GM21528 (cell line): Measurements from ENCODE around the gene CIDEB.
"Not testable (repeated sequence)": the region's sequence is repeated elsewhere in the genome, so short reads cannot be mapped to it uniquely, and the experiment has no call there.

Experiments used
- ATAC-seq: cut with Tn5 transposase; IDR thresholded peaks from one replicate; pipeline ENCODE4 v1.9.1; 2021; ENCODE audit warnings: mild to moderate bottlenecking, moderate library complexity; ENCODE audit not compliant: unreplicated experiment, low FRiP score

CIDEB gene, protein sequence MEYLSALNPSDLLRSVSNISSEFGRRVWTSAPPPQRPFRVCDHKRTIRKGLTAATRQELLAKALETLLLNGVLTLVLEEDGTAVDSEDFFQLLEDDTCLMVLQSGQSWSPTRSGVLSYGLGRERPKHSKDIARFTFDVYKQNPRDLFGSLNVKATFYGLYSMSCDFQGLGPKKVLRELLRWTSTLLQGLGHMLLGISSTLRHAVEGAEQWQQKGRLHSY

DNA sequence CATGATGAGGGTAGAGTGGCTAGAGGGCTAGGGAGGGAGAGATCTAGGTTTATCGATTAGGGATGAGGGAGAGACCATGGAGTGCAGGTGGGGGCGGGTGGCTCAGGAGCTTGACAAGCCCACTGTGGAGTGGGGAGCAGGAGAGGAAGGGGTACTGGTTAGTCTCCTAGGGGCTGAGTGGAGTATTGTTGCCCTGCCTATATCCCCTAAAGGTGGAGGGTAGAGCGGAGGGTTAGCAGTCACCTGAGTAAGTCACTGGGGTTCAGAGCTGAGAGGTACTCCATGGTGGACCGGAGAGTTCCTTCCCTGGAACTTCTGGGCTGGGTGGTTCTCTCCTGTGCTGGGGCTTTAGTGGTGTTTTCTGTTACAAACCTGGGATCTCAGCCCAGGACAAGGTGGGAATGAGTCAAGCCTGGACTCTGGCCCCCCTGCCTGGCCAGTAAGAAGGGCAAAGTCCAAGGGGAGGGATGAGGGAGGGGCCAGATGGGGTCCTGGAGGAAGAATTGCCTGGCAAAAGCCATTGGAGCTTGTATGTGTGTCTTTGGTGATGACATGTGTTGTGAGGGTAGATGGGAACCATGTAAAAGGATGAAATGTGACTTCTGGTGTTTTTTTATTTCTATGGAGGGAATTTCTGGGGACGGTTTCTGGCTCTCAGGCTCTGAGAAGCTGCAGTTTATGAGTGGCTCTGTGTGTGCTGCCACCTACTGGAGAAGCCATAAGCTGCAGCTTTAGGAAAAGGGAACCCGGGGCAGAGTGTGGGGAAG, at the start of gene CIDEB:
TSS of gene CIDEB (minus strand) at position 403 of the 767 bp plus-strand sequence. CDS start at position 284, 119 bp downstream.
- ATAC-seq, result no peak

DNA sequence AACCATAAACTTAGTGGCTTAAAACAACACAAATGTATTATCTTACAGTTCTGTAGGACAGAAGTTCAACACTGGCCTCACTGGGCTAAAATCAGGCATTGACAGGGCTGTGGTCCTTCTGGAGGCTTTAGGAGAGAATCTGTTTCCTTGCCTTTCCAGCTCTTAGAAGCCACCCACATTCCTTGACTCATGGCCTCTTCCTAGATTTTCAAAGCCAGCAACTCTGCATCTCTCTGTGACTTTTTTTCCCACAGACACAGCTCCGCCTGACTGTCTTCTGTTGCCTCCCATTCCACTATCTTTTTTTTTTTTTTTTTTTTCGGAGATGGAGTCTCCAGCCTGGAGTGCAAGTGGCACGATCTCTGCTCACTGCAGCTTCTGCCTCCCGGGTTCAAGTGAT, 48.4 kb upstream of the CIDEB start:
- no peak for ATAC-seq

DNA sequence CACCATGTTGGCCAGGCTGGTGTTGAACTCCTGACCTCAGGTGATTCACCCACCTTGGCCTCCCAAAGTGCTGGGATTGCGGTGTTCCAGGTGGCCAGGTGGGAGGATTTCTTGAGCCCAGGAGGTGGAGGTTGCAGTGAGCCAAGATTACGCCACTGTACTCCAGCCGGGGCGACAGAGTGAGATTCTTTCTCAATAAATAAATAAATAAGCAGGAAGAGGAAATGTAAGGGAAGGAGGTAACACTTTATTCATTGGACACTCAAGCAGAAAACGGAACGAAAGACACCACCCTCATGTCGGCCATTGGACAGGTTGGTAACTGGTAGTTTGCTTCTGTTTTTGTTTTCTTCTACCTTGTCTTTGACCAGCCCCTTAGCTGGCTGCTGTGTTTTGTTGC, 47.2 kb upstream of the CIDEB start:
- no peak for ATAC-seq

DNA sequence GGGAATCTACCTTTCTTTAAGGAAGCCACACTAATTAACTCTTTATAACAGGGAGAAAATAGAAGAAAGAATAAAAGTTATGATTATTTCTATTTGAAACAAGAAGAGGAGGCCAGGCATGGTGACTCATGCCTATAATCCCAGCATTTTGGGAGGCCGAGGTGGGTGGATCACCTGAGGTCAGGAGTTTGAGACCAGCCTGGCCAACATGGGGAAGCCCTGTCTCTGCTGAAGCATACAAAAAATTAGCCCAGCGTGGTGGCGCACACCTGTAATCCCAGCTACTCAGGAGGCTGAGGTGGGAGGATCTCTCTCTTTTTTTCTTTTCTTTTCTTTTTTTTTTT, 46.7 kb upstream of the CIDEB start:
- ATAC-seq, result not testable (repeated sequence)

DNA sequence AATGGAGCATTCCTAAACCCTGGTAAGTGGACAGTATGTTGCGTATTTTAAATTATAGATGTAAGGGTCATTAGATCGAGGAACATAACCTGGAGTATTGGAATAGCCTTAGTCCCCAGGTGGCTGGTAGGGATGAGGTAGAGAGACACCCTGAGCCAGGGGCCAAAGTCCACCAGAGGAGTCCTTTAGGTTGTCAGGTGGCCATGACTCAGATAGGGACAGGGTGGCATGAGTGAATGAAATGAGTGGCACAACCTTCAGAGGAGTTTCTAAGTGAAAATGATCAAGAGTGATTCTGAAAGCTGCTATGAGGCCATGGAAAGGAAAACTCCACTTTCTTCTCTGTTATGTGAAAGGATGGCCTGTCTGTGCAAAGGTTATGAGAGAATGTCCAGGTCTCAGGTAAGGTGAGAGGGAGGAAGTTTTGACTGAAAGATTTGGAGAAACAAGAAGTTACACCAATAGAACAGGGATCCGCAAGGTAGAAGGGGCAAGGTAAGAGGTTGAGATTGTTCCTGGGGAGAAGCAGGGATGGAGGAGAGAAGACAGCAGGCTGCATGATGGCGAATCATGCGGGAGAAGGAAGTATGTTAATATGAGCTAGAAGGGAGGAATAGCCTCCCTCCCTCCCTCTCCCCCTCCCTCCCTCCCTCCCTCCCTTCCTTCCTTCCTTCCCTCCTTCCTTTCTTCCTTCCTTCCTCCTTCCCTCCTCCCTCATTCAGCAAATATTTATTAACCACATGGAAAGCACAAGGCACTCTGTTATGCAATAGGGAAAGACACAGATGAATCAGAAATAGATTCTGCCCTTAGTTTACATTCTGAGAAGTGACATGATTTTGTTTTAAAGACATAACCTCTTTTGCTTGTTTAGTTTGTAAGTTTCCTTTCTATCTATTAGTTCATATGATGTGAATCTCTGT, 46.0 kb upstream of the CIDEB start:
- no peak for ATAC-seq

DNA sequence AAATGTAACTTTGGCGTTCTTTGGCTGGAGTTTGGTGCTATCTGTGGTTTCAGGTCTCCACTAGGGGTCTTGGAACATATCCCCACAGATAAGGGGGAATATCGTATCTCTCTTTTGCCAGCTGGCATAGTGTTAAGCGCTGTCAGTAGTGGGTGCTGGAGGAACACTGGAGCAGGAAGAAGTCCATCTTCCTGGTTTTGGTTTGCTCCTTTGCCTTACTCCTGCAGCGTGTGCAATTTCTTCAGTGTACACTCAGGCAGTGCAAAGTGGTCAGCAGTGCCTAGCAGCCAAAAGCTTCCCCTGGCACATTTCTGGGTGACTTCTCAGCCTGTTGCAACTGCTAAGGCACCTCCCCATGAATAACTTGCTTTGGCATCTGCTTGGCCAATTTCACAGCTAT, 43.7 kb upstream of the CIDEB start:
- no peak for ATAC-seq

DNA sequence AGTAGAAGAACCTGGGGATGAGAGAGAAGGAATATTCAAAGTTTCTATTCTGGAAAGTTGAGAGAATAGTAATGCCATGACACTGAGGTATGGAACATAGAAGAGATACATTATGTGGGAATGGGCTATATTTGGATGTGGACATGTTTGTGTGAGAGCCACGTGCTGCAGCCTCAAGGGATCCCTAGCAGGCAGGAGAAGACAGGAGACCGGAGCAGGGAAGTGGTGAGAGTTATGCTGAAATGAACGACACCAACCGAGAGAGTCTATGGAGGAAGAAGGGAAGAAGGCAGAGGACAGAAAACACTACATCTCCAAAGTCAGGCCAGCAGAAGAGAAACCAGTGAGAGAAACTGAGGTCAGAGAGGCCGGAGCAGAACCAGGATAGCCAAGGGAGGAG, 42.0 kb upstream of the CIDEB start:
- no peak for ATAC-seq

DNA sequence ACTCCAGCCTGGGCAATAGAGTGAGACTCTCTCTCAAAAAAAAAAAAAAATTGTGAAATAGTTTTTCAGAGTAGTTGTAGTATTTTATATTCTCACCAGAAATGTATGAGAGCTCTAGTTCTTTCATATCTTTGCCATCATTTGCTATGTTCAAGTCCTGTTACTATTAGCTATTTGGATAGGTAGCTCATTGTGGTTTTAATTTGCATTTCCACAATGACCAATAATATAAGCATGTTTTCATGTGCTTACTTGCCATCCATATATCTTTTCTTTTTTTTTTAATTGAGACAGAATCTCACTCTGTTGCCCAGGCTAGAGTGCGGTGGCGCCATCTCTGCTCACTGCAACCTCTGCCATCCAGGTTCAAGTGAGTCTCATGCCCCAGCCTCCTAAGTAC, 40.4 kb upstream of the CIDEB start:
- no peak for ATAC-seq

DNA sequence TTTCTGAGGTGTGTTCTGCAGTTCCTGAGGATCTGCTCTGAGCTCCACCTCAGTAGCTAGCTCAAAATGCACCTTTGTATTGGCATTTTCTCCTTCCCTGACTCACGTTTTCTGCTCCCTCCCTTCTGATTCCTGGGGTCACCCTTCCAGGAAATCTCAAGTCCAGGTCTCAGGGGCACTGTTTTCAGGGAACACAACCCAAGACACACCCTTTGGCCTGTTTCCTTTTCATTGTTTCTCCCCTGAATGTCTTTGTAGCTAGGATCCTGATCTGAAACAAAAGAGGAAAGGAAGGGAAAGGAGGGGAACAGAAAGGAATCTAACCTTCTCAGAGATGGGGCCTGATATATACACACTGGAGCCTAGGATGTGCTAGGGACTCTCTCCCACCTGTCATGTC, 39.4 kb upstream of the CIDEB start:
- no peak for ATAC-seq

DNA sequence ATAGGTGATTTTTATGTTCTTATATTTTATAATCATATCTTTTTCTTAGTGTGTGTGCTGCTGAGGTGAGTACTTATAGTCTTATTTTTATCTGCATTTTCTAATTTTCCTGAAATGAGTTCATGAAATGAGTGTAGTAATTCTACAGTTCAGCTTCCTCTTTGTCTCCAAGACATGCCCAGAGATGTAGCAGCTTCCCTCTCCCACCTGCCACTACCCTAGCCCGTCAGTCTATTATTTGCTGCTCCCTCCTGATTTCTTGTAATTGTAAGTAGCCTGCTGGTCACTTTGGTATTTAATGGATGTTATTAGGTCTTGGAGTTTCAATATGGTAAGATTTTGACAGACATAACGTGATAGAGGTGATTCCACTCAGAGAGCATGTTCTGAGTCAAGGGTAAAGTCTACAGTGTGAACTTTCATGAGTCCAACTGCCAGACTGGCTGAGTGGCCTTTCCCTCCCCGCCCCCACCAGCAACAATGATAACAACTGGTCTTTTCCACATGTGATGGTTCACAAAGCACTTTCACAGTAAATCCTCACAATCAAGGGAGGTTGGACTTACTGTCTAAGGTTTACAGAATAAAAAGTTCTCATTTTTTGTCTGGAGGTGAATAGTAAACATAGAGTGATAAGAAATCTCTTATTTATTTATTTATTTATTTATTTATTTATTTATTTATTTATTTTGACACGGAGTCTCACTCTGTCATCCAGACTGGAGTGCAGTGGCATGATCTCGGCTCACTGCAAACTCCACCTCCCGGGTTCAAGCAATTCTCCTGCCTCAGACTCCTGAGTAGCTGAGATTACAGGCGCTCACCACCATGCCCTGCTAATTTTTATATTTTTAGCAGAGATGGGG, 36.3 kb upstream of the CIDEB start:
- ATAC-seq, result no peak

DNA sequence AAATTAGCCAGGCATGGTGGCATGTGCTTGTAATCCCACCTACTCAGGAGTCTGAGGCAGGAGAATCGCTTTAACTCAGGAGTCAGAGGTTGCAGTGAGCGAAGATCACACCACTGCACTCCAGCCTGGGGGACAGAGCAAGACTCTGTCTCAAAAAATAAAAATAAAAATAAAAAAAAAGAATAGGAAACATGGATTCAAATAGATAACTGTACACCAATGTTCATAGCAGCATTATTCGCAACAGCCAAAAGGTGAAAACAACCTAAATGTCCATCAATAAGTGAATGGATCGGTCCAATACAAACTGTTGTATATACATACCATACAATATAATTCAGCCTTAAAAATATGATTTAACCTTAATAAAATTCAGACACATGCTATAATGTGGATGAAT, 35.1 kb upstream of the CIDEB start:
- ATAC-seq, result no peak

DNA sequence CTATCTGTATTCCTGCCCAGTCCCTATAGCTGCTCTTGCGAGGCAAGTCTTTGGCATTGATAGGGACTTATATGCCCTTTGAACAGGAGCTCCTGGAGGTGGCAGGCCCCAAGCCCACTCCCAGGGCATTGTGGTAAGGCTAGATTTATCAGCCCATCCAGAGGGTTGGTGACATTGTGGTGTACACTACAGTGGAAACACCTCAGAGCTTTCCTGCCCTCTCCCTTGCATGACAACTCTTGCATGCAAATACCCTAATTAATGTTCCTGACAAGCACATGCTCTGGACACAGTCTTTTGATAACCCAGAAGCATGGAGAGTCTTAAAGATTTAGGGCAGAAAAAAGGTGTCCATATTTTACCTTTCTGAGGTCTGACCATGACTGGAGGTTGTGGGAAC, 32.8 kb upstream of the CIDEB start:
- ATAC-seq, result no peak

DNA sequence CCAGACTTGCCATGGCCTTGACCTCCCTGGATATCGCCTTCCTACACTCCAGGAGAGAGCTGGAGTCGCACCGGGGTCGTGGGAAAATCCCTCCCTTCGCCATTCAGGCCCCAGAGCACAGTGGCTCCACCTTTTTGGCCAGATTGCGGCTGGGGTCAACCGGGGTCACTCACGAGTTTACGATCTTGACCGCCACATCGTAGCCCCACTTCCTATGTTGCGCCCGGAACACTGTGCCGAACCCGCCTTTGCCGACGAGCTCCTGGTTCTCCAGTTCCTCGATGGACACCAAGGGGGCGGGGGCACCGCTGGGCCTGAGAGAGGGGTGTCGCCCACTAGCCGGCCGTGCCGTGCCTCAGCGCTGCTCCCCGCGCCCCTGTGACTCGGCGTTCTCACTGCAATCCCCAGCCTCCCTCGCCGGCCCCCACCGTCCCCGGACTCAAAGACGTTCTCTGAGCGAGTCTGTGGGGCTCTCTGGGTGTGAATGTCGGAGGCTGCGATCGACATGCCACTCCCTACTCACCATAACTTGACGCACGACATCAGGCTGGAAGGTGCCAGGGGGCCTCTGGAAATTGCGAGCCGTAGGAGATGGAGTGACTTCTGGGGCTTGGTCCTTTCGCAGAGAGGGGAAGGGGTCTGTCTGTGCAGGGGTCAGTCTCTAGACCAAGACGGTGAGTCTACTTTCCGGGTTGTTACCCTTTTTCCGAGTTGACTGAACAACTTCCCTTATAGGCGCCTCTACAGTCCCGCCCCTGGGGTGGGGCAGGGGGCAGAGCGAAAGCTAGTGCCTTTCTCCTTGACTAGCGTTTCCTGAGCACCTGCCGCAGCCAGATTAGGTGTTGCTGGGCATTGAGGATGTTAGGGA, 31.7 kb upstream of the CIDEB start, which contains the start of gene RIPK3:
TSS of gene RIPK3 (minus strand) at position 708 of the 868 bp plus-strand sequence. CDS start at position 543, 165 bp downstream.
- ATAC-seq, result peak; percentile 88

DNA sequence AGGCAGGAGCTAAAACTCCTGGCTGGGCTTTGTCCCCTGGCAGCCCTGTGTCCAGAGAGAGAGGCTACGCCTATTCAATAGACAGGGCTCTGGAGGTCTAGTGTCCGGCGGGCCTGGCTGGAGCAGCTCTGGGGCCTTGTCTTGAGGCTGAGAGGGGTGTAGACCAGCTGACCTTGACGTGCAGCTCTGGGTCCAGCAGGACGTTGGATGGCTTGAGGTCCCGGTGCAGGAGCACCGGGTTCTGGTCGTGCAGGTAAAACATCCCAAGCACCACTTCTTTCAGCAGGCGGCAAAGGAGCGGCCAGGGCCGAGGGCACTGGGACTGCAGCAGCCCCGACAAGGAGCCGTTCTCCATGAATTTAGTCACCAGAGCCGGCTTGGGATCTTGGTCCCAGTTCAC, 31.1 kb upstream of the CIDEB start:
- no peak for ATAC-seq

DNA sequence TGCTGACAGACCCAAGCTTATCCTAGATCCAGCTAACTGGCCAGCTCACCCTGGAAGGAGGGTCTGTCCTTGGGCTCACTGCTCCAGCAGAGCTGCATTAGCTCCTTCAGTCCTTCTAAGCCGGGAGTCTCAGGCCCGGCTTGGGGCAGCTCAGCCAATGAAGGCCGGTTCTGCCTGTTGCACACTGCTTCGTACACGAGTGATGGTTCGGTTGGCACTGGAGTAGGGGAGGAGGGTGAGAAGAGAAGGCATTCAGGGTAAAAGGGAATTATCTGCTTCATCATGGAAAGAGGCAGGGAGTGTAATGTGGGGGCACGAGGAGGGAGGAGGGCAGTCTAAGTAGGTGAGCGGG, 30.0 kb upstream of the CIDEB start:
- no peak for ATAC-seq

DNA sequence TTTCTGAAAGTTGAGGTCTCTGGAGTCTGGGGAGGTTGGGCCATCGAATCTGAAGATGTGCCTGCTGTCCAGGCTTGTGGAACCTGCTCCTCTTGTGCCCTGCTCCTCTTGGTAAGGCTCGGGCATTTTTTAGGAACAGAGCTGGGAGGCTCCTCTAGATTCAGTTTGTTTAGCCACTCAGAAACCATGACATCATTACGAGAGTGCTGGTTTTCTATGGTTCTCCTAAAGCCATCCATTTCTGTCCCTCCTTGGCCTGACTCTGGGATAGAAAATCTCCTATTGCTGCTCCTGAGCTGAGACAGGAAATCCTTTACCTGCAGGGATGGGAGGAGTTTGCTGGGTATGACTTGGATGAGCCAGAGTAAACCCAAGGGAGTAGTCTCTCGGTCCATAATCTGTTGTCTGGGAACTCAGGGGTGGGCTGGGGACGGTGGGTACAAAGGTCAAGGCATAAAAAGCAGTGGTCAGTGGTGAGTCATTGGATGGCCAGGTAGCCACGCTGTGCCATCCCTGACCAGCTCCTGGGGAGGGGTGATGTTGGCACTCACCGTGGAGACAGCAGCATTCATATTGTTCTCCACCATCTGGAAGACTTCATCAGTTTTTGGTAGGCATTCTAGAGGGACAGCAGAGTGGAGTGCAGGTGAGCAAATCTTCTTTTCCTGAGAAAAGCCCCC, 29.5 kb upstream of the CIDEB start:
- ATAC-seq, result no peak

DNA sequence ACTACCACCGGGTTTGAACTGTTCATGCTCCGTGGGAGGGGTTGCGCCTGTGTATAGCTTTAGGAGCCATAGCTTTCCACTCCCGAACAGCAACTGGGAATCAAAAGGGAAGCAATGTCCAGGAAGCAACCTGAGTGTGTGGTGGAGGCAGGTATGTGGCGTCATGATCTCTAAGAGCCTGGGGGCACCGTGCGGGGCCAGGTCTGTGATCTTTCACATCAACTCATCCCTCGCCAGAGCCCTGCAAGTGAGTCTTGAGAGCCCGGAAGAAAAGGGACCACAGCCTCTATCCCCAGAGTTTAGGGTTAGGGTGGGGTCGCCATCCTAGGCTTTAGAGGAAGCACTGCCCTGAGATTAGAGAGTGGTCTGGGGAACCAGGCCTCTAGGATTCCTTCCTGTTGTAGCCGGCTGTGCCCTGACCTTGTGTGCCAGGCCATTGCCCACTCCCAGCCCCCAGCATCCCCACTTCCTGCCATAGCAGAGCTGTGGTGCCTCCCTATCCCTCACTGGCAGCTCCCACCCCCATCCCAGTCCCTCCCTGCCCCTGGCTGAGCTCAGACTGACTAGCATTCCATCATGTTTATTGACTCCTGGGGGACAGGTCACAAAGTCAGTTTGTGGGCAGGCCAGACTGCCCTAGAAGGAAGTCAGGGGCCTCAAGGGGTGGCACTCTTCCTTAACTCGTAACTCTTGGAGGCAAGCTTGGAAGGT, 27.8 kb upstream of the CIDEB start:
- no peak for ATAC-seq
